ENCODE data around the gene GPRASP2.
A peak's percentile ranks its signal among the peaks of the same experiment; 100 is the strongest.
"Not testable (repeated sequence)": the region's sequence is repeated elsewhere in the genome, so short reads cannot be mapped to it uniquely, and the experiment has no call there.

Gene GPRASP2

DNA sequence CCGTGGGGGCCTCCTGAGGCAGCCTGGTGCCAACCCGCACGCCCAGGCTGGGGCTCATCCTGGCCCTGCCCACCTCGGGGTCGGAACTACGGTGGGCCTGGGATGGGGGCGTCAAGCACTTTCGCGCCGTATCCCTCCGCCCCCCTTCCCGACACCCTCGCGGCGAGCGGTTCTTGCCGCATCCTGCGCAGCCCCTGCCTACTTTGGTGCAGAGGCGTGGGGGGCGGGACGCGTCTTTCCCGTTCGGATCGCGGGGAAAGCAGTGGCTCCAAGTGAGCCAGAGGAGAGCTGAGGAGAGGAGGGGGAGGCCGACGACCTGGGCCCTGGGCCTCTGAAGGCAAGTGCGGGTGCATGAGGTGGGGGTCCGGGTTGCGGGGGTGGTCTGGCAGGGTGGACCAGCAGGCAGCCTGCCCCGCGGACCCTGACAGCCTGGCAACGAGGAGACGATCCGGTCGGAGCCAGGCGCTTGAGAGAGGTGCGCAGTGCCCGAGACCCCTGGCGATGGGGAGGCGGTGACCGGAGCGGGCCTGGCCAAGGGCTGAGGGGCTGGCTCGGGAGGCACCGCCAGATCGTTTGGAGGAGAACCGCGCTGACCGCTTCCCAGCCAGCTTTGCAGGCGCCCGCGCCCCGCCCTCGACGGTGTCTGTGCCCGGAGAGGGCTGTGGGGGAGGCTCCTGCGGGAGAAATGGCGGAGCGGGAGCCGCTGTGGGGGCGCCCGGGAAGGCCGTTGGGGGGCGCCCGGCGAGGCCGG, at the start of gene GPRASP2:
Gene GPRASP2 (plus strand): TSS at position 233 of the 751 bp plus-strand sequence. CDS start 2,422 bp downstream, outside the sequence.
- DNase-seq, result peak; percentile 46

- DNase-seq, result not testable (repeated sequence)
These were observed 48.4 kb upstream of the GPRASP2 start for GRCh38 chrX:102663820-102664219.

DNA sequence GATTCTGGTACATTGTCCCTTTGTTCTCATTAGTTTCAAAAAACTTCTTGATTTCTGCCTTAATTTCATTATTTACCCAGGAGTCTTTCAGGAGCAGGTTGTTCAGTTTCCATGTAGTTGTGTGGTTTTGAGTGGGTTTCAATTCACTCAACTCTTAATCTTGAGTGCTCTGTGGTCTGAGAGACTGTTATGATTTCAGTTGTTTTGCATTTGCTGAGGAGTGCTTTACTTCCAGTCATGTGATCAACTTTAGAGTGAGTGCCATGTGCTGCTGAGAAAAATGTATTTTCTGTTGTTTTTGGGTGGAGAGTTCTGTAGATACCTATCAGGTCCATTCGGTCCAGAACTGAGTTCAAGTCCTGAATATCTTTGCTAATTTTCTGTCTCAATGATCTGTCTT, 45.2 kb upstream of the GPRASP2 start:
- DNase-seq, result not testable (repeated sequence)

DNA sequence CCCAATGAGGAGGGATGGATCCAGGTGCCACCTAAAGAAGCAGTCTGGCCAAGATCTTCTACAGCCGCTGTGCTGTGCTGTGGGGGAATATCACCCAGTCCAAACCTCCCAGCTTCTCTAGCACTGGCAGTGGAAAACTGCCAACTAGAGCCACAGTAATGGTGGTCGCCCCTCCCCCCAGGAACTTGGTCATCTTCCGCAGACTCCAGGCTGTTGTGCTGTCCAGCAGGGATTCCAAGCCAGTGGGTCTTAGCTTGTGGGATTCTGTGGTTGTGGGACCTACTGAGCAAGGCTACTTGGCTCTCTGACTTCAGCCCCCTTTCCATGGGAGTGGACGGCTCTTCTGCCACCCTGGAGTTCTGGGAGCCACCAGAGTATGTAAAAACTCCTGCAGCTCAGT, 42.7 kb upstream of the GPRASP2 start:
- DNase-seq, result no peak

DNA sequence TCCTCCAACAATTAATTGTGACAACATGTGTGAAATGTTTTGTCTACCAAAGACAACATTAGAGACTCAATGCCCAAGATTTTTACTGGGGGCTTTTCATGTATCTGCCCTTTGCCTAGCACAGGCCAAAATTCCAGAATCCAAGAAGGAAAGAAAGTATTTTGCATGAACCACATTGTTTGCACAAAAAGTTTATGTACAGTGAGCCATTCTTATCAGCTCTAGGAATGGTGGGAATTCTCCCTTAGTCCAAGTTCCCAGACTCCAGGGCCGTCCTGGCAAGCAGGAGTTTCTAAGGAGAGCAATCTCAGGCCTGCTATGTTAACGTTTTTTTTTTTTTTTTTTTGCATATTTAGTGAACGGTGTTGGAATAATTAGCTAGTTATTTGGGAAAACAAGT, 39.4 kb upstream of the GPRASP2 start:
- no peak for DNase-seq

DNA sequence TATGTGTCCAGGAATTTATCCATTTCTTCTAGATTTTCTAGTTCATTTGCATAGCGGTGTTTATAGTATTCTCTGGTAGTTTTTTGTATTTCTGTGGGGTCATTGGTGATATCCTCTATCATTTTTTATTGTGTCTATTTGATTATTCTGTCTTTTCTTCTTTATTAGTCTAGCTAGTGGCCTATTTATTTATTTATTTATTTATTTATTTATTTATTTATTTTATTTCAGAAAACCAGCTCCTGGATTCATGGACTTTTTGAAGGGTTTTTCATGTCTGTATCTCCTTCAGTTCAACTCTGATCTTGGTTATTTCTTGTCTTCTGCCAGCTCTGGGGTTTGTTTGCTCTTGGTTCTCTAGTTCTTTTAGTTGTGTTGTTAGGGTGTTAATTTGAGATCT, 34.8 kb upstream of the GPRASP2 start:
- not testable (repeated sequence) for DNase-seq

- no peak for DNase-seq
These were observed 27.3 kb upstream of the GPRASP2 start for GRCh38 chrX:102684772-102685520.

DNA sequence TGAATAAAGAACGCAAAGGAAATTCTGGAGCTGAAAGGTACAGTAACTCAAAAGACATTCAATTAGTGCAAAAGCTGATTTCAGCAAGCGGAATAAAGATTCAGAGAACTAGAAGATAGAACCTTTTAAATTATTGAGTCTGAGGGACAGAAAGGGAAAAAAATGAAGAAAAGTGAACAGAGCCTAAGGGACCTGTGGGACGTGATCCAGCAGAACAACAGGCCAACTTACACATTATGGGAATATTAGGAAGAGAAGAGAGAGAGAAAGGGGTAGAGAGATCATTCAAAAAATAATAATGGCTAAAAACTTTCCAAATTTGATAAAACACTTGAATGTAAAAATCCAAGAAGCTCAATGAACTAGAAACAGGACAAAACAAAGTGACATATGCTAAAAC, 17.5 kb upstream of the GPRASP2 start:
- no peak for DNase-seq

DNA sequence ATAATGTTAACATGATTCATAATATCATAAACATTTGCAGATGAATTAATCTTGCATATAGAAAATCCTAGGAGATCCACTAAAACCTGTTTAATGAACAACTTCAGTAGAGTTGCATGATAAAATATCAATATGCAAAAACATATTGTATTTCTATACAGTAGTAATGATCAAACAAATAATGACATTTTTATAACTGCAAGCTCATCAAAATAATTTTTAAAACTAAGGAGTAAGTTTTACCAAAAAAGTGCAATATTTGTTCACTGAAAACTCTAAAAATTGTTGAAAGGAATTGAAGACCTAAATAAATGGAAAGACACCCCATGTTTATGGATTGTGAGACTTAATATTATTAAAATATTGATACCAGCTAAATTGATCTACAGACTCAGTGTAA, 15.9 kb upstream of the GPRASP2 start:
- no peak for DNase-seq

GRCh38 chrX:102697494-102697893, 14.8 kb upstream of the GPRASP2 start:
- no peak for DNase-seq

DNA sequence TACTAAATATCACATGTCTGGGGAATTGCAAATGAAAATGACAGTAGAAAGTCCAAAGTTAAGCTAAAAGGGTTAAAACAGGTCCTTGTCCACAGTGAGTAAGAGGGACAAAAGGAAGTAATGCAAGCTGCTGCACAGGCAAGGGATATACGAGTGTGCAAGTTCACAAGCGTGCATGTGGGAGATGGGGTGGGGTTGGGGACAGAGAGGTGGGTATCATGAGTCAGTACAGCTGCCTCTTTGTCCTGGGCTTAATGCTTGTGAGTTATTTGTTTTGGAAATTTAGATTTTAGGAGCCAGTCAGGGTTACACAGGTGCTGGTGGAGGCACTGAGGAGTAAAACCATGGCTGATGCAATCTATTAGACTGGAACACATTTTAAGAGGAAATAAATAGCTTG, 3.3 kb upstream of the GPRASP2 start:
- DNase-seq, result no peak

GRCh38 chrX:102711872-102712215, 404 bp upstream of the GPRASP2 start:
- DNase-seq, result no peak

DNA sequence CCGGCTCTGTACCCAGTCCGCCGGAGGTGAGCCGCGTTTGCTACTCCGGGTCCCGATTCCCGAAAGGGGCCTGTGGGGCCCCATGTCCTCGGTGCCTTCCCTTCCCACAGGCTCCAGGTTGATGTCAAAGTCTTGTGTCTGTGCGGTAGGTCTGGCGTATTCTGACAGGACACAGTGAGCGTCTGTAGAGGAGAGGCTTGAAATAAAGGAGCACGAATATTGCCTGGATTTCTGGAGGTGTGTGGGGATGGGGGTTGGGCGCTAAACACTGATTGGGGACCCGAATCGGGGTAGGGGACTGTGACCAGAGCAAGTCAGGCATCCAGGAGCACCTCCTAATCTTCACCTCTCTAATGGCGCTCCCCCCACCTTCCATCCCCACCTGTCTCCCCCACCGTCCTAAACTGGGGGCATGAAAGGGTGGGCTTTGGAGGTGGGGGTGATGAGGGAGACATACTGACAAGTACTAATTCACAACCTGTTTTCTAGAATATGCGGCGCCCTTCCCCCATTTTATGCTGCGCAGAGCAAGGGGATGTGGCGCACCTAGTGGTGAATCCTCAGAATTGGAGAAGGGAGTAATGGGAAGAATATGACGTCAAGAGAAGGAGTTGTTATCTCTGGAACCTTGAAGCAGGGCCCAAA, 855 bp downstream of the GPRASP2 start:
- peak; percentile 49 for DNase-seq

- no peak for DNase-seq
These were observed 2.7 kb downstream of the GPRASP2 start for GRCh38 chrX:102714994-102715393.

DNA sequence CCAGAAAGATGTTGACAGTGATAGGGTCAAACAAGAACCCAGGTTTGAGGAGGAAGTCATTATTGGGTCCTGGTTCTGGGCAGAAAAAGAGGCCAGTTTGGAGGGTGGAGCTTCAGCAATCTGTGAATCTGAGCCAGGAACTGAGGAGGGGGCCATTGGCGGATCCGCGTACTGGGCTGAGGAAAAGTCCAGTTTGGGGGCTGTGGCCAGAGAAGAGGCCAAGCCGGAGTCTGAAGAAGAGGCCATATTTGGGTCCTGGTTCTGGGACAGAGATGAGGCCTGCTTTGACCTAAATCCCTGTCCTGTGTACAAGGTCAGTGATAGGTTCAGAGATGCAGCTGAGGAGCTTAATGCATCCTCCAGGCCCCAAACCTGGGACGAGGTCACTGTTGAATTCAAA, 3.7 kb downstream of the GPRASP2 start:
- DNase-seq, result no peak

GRCh38 chrX:102720237-102721168, 8.3 kb downstream of the GPRASP2 start, which contains the start of gene GPRASP3:
GPRASP3 (plus strand) TSS chrX:102720743; CDS start chrX:102748996, 28,253 bp downstream.
- peak; percentile 73 for DNase-seq

- not testable (repeated sequence) for DNase-seq
These were observed 8.9 kb downstream of the GPRASP2 start for GRCh38 chrX:102721169-102721506.

GRCh38 chrX:102723456-102723855, 11.2 kb downstream of the GPRASP2 start:
- DNase-seq, result no peak

DNA sequence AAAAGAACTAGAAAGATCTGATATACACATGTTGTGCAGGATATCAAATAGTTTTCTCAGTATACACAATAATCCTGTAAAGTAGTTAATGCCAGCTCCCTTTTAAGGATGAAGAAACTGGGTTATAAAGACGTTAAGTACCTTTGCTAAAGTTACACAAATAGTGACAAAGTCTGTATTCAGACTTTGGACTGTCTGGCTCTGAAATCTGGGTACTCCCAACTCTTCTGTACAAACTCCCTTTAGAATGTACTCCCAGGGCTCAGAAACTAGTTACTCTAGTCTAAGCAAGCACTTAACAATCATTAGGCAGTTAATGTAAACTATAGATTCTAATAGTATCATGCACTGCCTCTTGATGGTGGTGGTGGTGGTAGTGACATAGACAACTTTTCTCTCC, 15.5 kb downstream of the GPRASP2 start:
- no peak for DNase-seq

GRCh38 chrX:102728646-102729045, 16.4 kb downstream of the GPRASP2 start:
- DNase-seq, result no peak

GRCh38 chrX:102739657-102740056, 27.4 kb downstream of the GPRASP2 start:
- DNase-seq, result no peak

- no peak for DNase-seq
These were observed 32.1 kb downstream of the GPRASP2 start for GRCh38 chrX:102744307-102744706.

DNA sequence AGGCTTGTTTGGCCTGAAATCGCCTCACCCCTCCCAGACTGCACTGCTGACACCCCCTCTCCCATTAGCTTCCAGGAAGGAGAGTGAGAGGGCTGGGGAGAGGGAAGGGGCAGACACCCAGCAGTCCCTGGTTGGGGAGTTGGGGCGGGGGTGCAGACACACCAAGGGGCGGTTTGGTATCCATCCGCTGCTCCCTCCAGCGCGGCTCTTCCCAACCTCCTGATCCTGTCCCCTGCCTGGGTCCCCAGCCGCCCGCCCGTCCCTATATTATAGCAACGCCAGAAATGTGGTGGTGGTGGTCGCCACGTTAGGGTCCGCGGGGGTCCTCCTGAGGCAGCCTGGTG, 33.2 kb downstream of the GPRASP2 start:
- DNase-seq, result no peak
